Measurements from ENCODE around the gene FARS2.

- no peak for TF ChIP-seq POLR2A (IDR thresholded peaks at IDR 0.05)
- no peak for TF ChIP-seq CTCF (IDR thresholded peaks at IDR 0.05 in 8 of 11, conservative IDR thresholded peaks at IDR 0.05 in 3 of 11)
- TF ChIP-seq POLR2AphosphoS5 (IDR thresholded peaks at IDR 0.05), result no peak
Observed at GRCh38 chr6:5771211-5771610, 509.9 kb downstream of the FARS2 start.

All from spleen (tissue), 7 donors.